ENCODE results near the gene RPL9.
"Not testable (repeated sequence)": the region's sequence is repeated elsewhere in the genome, so short reads cannot be mapped to it uniquely, and the experiment has no call there.

RPL9 gene

DNA sequence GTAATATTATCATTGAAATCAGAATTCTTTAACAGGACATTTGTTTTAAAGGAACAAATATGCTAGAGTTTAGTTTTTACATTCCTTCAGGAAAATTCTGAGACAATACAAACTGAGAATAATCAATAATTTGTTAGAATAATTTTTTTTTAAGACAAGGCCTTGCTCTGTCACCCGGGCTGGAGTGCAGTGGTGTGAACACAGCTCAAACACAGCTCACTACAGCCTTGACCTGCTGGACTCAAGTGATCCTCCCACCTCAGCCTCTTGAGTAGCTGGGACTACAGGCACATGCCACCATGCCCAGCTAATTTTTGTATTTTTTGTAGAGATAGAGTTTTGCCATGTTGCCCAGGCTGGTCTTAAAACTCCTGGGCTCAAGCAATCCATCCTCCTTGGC is 33.4 kb downstream of the RPL9 start:
- not testable (repeated sequence) for DNase-seq (ENCODE audit: low read depth in 2 of 2)

DNA sequence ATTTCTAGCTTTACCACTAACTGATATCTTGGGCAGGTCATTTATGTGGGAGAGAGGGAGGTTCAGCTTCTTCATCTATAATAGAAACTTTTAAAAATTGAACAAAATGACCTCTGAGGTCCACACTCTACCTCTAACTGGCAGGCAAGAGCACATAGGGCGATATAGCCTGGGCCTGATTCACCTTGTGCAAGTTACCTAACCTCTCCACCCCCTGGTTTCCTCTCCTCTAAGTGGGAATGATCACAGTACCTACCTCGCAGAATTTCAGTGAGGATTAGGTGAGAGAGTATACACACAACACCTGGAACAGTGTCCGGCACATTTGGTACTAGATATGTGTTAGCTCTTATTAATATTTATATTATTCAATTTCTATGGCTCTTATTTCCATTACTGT is 36.5 kb downstream of the RPL9 start:
- DNase-seq (ENCODE audit: low read depth in 2 of 2): no peak

DNA sequence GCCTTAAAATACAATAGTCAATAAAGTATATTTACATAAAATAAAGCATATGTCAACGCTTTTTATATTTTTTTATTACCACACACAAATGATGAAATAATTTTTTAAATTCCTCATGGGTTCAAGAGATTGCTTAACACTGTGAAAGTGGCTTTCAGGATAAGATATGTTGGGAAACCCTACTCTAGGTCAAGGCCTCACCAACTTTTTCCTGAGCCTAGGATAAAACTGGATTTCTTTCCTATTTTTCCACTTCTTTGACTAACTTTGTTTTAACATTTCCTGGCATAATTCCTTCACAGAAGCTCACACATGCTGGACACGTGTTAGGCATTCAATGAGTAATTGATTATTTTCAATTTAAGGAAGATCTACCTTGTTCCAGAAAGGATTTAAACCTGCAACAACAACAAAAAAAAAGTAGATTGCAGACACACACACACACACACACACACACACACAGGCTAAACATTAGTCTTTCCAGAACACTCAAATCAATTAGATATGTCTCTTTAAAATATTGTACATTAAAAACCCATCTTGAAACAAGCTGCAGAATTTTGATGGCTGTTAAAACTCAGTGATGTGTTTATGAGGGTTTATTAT is 42.9 kb downstream of the RPL9 start:
- no peak for DNase-seq (ENCODE audit: low read depth in 2 of 2)

- DNase-seq (ENCODE audit: low read depth in 2 of 2): not testable (repeated sequence)
These were observed 47.2 kb downstream of the RPL9 start for GRCh38 chr4:39411561-39411960.

- DNase-seq (ENCODE audit: low read depth in 2 of 2): no peak
These were observed 48.3 kb downstream of the RPL9 start for GRCh38 chr4:39410415-39410814.

DNA sequence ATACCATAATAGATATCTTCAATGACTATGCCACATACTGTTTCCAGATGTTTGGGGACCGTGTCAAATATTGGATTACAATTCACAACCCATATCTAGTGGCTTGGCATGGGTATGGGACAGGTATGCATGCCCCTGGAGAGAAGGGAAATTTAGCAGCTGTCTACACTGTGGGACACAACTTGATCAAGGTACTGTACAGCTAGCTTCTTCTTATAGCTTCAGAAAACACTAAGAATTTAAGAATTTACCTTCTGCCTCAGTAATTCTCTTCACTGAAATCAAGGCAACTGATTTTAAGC is 51.2 kb downstream of the RPL9 start:
- DNase-seq (ENCODE audit: low read depth in 2 of 2): no peak

- DNase-seq (ENCODE audit: low read depth in 2 of 2): no peak
These were observed 51.7 kb downstream of the RPL9 start, which contains the start of gene KLB for GRCh38 chr4:39406763-39407583. Gene KLB (plus strand): TSS chr4:39406930. CDS start chr4:39406950, 20 bp downstream.
